H54 (cell line): ENCODE measurements around the gene ASCL3.
"Not testable (repeated sequence)": the region's sequence is repeated elsewhere in the genome, so short reads cannot be mapped to it uniquely, and the experiment has no call there.

Source experiments
- DNase-seq: peaks from one replicate; pipeline ENCODE4 v3.0.0; 2011; ENCODE audit warnings: low spot score, mixed read lengths; ENCODE audit not compliant: insufficient read length
- FAIRE-seq: peaks from 3 replicates; lab custom pipeline; 2011; peaks lifted over from hg19 to GRCh38; lab: Jason Lieb, UNC
- POLR2A ChIP-seq: IDR thresholded peaks from 2 replicates; pipeline ENCODE4 v1.6.1; 2011; ENCODE audit warnings: low read depth, mild to moderate bottlenecking, low read length

Gene ASCL3

GRCh38 chr11:8942518-8943066 is at the start of gene ASCL3:
Gene ASCL3 (minus strand): TSS chr11:8943016. CDS start chr11:8938161, 4,855 bp downstream.
- no peak for DNase-seq
- no peak for FAIRE-seq
- no peak for TF ChIP-seq POLR2A

GRCh38 chr11:8989453-8989852 is 46.6 kb upstream of the ASCL3 start:
- DNase-seq (no peak), FAIRE-seq (peak; percentile 73)
- TF ChIP-seq POLR2A, result no peak

- DNase-seq (peak; percentile 65), FAIRE-seq (peak; percentile 72)
- TF ChIP-seq POLR2A, result no peak
Observed at GRCh38 chr11:8988329-8989234, 45.8 kb upstream of the ASCL3 start.

DNA sequence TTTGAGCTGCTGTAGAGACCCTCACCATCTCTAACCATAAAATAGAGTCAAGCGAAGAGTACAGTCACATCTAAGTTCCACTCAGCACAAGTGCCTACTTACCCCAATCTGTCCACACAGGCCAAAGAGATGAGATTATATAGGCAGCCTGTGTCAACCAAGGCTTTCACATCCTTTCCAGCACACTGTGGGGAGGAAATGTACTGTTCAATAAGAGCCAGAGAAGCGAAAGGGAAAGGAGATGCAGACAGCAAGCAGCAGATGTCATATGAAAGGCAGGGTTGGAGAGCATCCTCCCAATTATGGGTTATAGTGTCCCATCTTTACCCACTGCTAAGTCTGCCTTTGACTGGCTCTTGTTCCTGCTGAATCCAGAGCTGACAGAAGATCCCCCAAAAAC is 44.6 kb upstream of the ASCL3 start:
- no peak for TF ChIP-seq POLR2A
- DNase-seq (no peak), FAIRE-seq (no peak)

- DNase-seq, FAIRE-seq: not testable (repeated sequence)
Observed at GRCh38 chr11:8986772-8987171, 44.0 kb upstream of the ASCL3 start.

DNA sequence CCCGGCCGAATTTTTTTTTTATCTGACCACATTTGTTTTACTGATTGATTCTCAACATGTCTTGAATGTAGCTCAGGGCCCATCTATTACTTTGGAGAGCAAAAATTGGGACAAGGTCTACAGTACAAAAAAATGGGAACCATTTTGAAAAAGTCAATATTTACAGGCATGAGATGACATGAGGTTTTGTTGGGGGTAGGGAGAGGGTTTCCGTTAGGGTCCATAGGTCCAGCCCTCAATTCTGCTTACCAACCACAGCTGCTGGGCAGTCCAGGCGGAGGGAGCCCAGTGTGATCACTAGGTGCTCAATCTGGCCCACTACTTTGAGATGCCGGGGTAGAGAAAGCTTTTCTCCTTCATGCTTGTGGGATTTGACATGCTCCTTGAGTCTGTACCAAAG is 42.6 kb upstream of the ASCL3 start:
- no peak for DNase-seq
- TF ChIP-seq POLR2A, result no peak
- FAIRE-seq, result no peak

GRCh38 chr11:8983552-8983951 is 40.7 kb upstream of the ASCL3 start:
- FAIRE-seq, result no peak
- no peak for TF ChIP-seq POLR2A
- no peak for DNase-seq

GRCh38 chr11:8980485-8980884 is 37.7 kb upstream of the ASCL3 start:
- FAIRE-seq, result no peak
- no peak for TF ChIP-seq POLR2A

DNA sequence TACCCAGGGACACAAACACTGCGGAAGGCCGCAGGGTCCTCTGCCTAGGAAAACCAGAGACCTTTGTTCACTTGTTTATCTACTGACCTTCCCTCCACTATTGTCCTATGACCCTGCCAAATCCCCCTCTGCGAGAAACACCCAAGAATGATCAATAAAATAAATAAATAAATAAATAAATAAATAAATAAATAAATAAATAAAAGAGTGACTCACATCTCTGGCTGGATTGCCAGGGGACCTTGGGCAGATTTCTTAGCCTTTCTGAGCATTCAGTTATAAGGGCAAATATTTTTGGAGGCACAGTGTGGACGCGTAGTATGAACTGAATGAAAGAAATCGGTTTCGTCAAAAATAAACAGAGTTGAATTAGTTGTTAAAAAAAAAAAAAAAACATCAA is 36.5 kb upstream of the ASCL3 start:
- not testable (repeated sequence) for DNase-seq, FAIRE-seq

More at GRCh38 chr11:8980485-8980884, 37.7 kb upstream of the ASCL3 start:
- DNase-seq, result no peak

DNA sequence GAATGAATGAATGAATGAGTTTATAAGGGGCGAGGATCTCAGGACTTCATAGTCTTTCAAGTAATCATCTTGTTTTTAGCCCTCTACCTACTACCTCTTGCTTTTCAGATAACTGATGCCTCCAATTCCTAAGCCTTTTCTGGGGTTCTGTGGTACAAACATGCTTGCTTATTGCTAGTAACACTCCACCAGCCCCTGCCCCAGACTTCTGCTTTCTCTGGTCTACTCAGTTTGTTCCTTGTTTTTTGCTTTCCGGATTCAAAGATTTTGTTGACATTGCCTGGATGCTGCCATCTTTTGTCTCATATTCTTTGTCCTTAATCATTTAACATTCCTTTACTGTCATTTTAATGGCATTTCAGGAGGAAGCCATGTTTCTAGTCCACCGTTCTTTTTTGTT is 30.3 kb upstream of the ASCL3 start:
- no peak for FAIRE-seq
- no peak for TF ChIP-seq POLR2A
- DNase-seq, result no peak

GRCh38 chr11:8971924-8972316 is 29.1 kb upstream of the ASCL3 start:
- TF ChIP-seq POLR2A, result no peak
- DNase-seq, result no peak
- no peak for FAIRE-seq

DNA sequence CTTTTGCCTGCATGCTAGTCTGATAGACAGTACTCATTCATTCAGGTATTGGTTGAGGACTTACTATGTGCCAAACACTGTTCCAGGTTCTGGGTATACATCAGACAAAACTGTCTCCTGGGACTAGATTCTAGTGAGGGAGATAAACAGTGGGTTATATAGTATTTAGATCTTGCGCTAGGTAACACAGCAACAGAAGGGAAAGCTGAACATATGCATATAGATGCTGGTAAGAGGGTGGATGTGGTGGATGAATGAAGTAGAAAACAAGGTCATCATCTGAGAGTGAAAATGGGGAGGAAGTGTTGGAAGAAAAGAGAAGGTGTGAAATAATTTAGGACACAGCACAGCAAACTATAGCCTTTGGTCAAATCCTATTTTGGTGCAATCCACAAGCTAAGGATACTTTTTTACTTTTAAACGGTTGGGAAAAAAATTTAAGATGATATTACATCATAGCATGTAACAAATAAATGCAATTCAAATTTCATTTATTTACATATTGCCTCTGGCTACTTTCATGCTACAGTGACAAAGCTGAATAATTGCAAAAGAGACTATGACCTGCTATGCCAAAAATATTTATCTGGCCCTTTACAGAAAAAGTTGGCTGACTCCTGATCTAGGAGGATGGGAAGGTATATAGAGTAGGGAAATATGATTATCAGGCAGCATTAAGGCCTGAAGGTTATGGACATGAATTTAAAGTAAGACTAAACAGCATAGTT is 28.5 kb upstream of the ASCL3 start:
- FAIRE-seq (no peak), DNase-seq (no peak)
- no peak for TF ChIP-seq POLR2A

DNA sequence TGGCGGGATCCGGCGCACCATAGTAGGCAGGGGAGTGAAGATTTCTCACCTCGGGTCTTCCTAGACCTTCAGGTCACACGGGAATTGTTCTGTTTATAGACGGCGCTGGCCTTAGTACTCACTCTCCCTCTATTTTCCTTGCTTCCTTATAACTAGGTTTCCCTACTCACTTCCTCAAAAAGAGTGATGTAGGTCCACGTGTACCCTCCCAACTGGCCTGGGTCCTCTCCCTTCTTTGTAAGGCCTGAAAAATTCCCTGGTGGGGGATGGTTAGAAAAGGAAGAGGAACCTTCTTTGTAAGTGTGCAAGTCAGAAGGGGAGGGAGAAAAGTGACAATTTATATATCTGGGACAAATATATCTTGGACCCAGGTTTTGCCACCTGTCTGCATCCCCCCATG is 24.4 kb upstream of the ASCL3 start:
- FAIRE-seq (no peak), DNase-seq (no peak)
- TF ChIP-seq POLR2A, result no peak
